ENCODE data around the gene TMEM150B. TPM values are rescaled to one million over a fixed set of nuclear protein-coding genes. Genes with fewer than 3 reads are reported as not detected.

The TMEM150B gene
- total RNA-seq, 1 donor from 2014 or later: not detected

DNA sequence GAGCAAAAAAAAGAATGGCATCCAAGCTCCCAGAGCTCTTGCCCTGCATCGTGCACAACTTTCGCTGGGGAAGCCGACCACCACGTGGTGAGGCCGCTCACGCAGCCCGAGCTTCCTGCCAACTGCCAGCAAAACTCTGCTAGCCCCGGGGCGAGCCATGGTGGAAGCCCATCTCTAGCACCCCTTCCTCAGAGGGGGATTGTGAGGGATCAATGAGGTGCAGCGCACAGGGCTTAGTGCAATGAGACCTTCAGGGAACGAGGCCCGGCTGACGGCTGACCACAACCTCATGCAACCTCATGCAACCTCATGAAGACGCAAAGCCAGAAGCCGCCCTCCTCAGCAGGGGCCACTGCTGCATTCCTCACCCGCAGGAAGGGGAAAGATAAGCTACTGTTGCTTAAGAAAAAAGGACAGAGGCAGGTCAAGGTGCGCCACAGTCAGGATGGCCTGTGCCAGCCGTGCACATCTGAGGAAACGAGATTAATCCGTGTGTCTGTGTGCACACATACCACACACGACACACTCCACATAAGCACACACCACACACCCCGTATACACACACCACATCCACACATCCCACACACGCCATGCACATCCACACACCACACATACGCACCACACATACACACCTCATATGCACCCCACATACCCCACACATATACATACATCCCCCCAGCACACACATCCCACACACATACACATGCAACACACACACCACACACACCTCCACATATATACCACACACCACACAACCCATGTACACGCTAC, 54.8 kb downstream of the TMEM150B start:
- no peak for DNase-seq (ENCODE audit: low spot score)
- Mint-ChIP-seq H3K4me1 (ENCODE audit: low read depth) (no peaks in the 10 kb centered on the region), H3K27me3 (ENCODE audit: low read depth) (no peaks in the 10 kb centered on the region), H3K4me3 (ENCODE audit: unreplicated experiment) (no peak overlapping the region), H3K9me3 (ENCODE audit: low read depth) (peaks cover 6% of the 10 kb centered on the region), H3K27ac (ENCODE audit: unreplicated experiment) (no peak overlapping the region), H3K36me3 (ENCODE audit: low read depth) (peaks cover 14% of the 10 kb centered on the region)
- TF ChIP-seq, protein P1, sequence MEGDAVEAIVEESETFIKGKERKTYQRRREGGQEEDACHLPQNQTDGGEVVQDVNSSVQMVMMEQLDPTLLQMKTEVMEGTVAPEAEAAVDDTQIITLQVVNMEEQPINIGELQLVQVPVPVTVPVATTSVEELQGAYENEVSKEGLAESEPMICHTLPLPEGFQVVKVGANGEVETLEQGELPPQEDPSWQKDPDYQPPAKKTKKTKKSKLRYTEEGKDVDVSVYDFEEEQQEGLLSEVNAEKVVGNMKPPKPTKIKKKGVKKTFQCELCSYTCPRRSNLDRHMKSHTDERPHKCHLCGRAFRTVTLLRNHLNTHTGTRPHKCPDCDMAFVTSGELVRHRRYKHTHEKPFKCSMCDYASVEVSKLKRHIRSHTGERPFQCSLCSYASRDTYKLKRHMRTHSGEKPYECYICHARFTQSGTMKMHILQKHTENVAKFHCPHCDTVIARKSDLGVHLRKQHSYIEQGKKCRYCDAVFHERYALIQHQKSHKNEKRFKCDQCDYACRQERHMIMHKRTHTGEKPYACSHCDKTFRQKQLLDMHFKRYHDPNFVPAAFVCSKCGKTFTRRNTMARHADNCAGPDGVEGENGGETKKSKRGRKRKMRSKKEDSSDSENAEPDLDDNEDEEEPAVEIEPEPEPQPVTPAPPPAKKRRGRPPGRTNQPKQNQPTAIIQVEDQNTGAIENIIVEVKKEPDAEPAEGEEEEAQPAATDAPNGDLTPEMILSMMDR (IDR thresholded peaks at IDR 0.05): no peak

DNA sequence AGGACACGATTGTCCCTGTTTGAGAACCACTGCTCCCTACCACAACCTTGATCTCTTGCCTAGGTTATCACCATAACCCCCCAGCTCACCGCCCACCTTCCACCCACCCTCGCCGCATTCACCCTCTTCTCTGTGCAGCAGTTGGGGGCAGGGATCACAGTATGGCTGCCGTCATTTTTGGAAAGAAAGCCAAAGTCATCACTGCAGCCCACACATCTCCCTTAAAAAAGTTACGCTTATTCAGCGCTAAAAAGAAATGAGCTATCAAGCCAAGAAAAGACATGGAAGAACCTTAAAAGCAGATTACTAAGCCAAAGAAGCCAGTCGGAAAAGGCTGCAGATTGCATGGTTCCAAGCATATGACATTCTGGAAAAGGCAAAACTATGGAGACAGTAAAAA, 55.8 kb downstream of the TMEM150B start:
- DNase-seq (ENCODE audit: low spot score): no peak
- TF ChIP-seq, protein P1 (IDR thresholded peaks at IDR 0.05): no peak
- H3K36me3 Mint-ChIP-seq (ENCODE audit: low read depth): peaks cover 14% of the 10 kb centered on the region
- H3K27ac Mint-ChIP-seq (ENCODE audit: unreplicated experiment): no peak overlapping the region
- no peaks in the 10 kb centered on the region for H3K27me3 Mint-ChIP-seq (ENCODE audit: low read depth)
- no peaks in the 10 kb centered on the region for H3K4me1 Mint-ChIP-seq (ENCODE audit: low read depth)
- no peak overlapping the region for H3K4me3 Mint-ChIP-seq (ENCODE audit: unreplicated experiment)
- peaks cover 6% of the 10 kb centered on the region for H3K9me3 Mint-ChIP-seq (ENCODE audit: low read depth)

DNA sequence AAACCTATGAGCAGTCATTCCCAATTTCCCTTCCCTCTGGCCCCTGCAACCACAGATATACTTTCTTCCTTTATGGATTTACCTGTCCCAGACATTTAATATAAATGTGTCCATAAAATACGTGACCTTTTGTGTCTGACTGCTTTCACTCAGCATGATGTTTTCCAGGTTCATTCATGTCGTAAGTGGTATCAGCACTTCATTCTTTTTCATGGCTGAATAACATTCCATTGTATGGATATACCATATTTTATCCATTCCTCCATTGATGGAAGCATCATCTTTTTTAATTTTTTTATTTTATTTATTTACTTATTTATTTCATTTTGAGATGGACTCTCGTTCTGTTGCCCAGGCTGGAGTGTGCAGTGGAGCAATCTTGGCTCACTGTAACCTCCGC, 58.3 kb downstream of the TMEM150B start:
- TF ChIP-seq, protein P1 (IDR thresholded peaks at IDR 0.05): no peak
- Mint-ChIP-seq H3K27ac (ENCODE audit: unreplicated experiment) (no peak overlapping the region), H3K4me1 (ENCODE audit: low read depth) (no peaks in the 10 kb centered on the region), H3K36me3 (ENCODE audit: low read depth) (peaks cover 6% of the 10 kb centered on the region), H3K9me3 (ENCODE audit: low read depth) (peaks cover 6% of the 10 kb centered on the region), H3K27me3 (ENCODE audit: low read depth) (no peaks in the 10 kb centered on the region), H3K4me3 (ENCODE audit: unreplicated experiment) (no peak overlapping the region)
- DNase-seq (ENCODE audit: low spot score): no peak

DNA sequence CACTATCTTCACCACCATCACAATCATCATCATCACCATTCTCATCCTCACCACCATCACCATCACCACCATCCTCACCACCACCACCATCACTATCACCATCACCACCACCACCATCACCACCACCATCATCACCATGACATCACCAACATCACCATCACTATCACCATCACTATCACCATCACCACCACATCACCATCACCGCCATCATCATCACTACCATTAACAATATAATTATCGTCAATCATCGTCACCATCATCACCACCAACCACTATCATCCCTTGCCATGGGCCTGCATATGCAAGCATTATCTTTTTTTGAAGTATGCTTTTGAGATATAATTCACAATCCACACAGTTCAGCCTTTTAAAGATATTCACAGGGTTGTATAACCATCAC, 58.7 kb downstream of the TMEM150B start:
- no peak overlapping the region for H3K4me3 Mint-ChIP-seq (ENCODE audit: unreplicated experiment)
- H3K27me3 Mint-ChIP-seq (ENCODE audit: low read depth): no peaks in the 10 kb centered on the region
- H3K36me3 Mint-ChIP-seq (ENCODE audit: low read depth): peaks cover 6% of the 10 kb centered on the region
- no peak for DNase-seq (ENCODE audit: low spot score)
- no peak overlapping the region for H3K27ac Mint-ChIP-seq (ENCODE audit: unreplicated experiment)
- TF ChIP-seq, protein P1 (IDR thresholded peaks at IDR 0.05): no peak
- peaks cover 6% of the 10 kb centered on the region for H3K9me3 Mint-ChIP-seq (ENCODE audit: low read depth)
- no peaks in the 10 kb centered on the region for H3K4me1 Mint-ChIP-seq (ENCODE audit: low read depth)

DNA sequence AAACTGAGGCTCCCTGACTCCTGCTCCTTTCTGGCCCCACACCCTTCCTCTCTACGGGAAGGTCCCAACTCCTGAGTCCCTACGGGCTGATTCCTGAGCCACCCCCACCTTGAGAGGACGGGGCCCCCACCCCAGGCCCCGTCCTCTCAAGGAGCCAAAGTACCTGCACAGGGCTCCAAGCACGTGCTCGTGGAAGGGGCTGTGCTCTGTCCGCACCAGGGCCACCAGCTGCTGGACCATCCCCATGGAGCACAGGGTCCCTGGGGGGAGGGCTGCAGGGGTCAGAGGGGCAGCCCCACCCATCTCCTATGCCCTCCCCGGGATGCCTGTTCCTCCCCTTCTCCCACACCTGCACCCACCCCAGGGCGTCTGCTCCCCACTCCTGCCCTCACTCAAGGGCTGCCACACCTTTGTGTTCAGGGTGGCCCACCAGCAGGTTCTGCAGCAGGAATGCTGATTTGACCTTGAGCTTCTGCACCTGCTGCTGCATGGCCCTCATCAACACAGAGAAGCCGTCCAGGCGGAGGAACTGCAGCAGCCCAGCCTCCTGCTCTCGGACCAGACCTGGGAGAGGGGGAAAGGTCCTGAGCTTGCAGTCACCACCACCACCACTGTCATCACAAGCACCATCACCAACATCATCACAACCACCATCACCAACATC, 59.3 kb downstream of the TMEM150B start:
- Mint-ChIP-seq H3K4me3 (ENCODE audit: unreplicated experiment) (no peak overlapping the region), H3K27me3 (ENCODE audit: low read depth) (no peaks in the 10 kb centered on the region), H3K27ac (ENCODE audit: unreplicated experiment) (no peak overlapping the region), H3K36me3 (ENCODE audit: low read depth) (peaks cover 6% of the 10 kb centered on the region), H3K4me1 (ENCODE audit: low read depth) (no peaks in the 10 kb centered on the region), H3K9me3 (ENCODE audit: low read depth) (peaks cover 6% of the 10 kb centered on the region)
- TF ChIP-seq, protein P1 (IDR thresholded peaks at IDR 0.05): no peak
- DNase-seq (ENCODE audit: low spot score): peak; percentile 88
